ENCODE data around the gene UBR7.

UBR7 gene

DNA sequence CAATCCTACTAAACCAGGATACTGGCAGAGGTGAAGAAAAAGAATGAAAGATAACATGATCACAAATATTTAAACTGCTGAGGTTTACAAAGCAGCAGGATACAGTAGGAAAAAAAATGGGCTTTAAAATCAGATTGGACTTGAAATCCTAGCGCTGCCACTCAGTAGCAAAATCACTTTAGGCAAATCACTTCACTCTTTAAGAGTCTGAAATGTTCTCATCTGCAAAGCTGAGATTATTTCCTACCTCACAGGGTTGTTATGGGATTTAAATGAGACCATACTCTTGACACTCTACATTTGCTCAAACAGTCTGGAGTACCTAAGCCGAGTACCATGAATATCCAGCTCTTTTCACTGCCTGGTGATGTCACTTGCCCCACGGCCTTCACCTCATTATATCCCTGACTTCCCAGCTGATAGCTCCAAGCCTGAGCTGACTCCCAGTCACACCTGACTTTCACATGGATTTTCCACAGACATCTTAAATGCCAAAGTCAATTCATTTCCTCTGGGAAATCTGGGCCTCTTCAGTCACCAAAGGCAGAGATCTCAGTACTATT, 60.2 kb downstream of the UBR7 start:
- Histone ChIP-seq H3K27me3 (ENCODE audit: insufficient read depth, poor library complexity, severe bottlenecking) (no peaks in the 10 kb centered on the region), H3K27ac (replicated peaks) (no peak overlapping the region), H3K4me3 (replicated peaks; ENCODE audit: insufficient read depth, low read length) (no peak overlapping the region)
- TF ChIP-seq POLR2AphosphoS5 (IDR thresholded peaks at IDR 0.05; ENCODE audit: low read depth): no peak
- no peak for TF ChIP-seq CTCF (IDR thresholded peaks at IDR 0.05; ENCODE audit: insufficient read depth, low read length)
- TF ChIP-seq GABPA (IDR thresholded peaks at IDR 0.05; ENCODE audit: low read depth): no peak
- TF ChIP-seq SPI1 (IDR thresholded peaks at IDR 0.05; ENCODE audit: borderline replicate concordance, low read depth): no peak
- TF ChIP-seq, protein P1, sequence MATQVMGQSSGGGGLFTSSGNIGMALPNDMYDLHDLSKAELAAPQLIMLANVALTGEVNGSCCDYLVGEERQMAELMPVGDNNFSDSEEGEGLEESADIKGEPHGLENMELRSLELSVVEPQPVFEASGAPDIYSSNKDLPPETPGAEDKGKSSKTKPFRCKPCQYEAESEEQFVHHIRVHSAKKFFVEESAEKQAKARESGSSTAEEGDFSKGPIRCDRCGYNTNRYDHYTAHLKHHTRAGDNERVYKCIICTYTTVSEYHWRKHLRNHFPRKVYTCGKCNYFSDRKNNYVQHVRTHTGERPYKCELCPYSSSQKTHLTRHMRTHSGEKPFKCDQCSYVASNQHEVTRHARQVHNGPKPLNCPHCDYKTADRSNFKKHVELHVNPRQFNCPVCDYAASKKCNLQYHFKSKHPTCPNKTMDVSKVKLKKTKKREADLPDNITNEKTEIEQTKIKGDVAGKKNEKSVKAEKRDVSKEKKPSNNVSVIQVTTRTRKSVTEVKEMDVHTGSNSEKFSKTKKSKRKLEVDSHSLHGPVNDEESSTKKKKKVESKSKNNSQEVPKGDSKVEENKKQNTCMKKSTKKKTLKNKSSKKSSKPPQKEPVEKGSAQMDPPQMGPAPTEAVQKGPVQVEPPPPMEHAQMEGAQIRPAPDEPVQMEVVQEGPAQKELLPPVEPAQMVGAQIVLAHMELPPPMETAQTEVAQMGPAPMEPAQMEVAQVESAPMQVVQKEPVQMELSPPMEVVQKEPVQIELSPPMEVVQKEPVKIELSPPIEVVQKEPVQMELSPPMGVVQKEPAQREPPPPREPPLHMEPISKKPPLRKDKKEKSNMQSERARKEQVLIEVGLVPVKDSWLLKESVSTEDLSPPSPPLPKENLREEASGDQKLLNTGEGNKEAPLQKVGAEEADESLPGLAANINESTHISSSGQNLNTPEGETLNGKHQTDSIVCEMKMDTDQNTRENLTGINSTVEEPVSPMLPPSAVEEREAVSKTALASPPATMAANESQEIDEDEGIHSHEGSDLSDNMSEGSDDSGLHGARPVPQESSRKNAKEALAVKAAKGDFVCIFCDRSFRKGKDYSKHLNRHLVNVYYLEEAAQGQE (IDR thresholded peaks at IDR 0.05; ENCODE audit: insufficient replicate concordance, low read depth): no peak
- no peak for DNase-seq (ENCODE audit: low read depth in 1 of 2, low spot score in 1 of 2)

GRCh38 chr14:93268406-93268805, 61.4 kb downstream of the UBR7 start:
- DNase-seq (ENCODE audit: low read depth in 1 of 2, low spot score in 1 of 2): no peak
- no peak for TF ChIP-seq GABPA (IDR thresholded peaks at IDR 0.05; ENCODE audit: low read depth)
- no peak for TF ChIP-seq CTCF (IDR thresholded peaks at IDR 0.05; ENCODE audit: insufficient read depth, low read length)
- TF ChIP-seq, protein P1 (IDR thresholded peaks at IDR 0.05; ENCODE audit: insufficient replicate concordance, low read depth): no peak
- TF ChIP-seq POLR2AphosphoS5 (IDR thresholded peaks at IDR 0.05; ENCODE audit: low read depth): no peak
- TF ChIP-seq SPI1 (IDR thresholded peaks at IDR 0.05; ENCODE audit: borderline replicate concordance, low read depth): no peak
- Histone ChIP-seq H3K4me3 (replicated peaks; ENCODE audit: insufficient read depth, low read length) (no peak overlapping the region), H3K27me3 (ENCODE audit: insufficient read depth, poor library complexity, severe bottlenecking) (no peaks in the 10 kb centered on the region), H3K27ac (replicated peaks) (no peak overlapping the region)

DNA sequence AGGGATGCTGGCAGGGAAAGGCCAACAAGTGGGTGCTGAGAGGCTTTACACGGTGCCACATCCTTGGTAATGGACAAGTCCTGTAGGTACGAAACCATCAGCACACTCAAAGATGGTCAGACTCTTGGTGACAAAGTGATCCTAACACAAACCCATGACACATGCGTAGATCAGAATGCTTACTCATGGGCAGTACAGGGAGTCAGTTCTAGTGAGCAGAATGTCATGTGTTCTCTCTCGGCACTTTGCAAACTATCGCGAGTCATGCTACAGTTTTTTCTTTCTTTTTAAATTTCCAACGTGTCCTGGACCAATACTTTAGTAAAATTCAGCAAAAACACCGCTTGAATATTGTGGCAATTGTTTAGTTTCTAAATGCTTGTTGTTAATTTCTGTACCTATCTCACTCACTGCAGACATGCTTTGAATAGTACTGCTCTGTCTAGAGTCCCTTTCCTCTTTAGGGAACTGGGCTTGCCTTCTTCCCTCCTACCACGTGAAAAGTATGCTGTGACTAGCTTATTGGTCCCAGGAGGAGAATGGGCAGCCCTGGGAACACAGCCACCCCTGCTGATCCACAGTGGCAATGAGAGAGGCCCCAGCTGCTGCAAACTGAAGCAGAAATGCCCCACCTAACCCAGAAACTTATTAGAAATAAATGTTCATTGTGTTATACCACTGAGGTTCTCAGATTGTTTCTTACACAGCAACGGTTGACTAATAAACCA, 62.4 kb downstream of the UBR7 start:
- Histone ChIP-seq H3K4me3 (replicated peaks; ENCODE audit: insufficient read depth, low read length) (no peak overlapping the region), H3K27me3 (ENCODE audit: insufficient read depth, poor library complexity, severe bottlenecking) (no peaks in the 10 kb centered on the region), H3K27ac (replicated peaks) (no peak overlapping the region)
- no peak for TF ChIP-seq CTCF (IDR thresholded peaks at IDR 0.05; ENCODE audit: insufficient read depth, low read length)
- TF ChIP-seq POLR2AphosphoS5 (IDR thresholded peaks at IDR 0.05; ENCODE audit: low read depth): no peak
- no peak for TF ChIP-seq SPI1 (IDR thresholded peaks at IDR 0.05; ENCODE audit: borderline replicate concordance, low read depth)
- TF ChIP-seq, protein P1 (IDR thresholded peaks at IDR 0.05; ENCODE audit: insufficient replicate concordance, low read depth): no peak
- TF ChIP-seq GABPA (IDR thresholded peaks at IDR 0.05; ENCODE audit: low read depth): no peak
- DNase-seq (ENCODE audit: low read depth in 1 of 2, low spot score in 1 of 2): no peak
